ENCODE measurements around the gene MRPL44. TPM values are rescaled to one million over a fixed set of nuclear protein-coding genes. Genes with fewer than 3 reads are reported as not detected.

The MRPL44 gene
- total RNA-seq, 4 donors from 2014 or later, result 16.2 to 29.9 (median 24.3) TPM

DNA sequence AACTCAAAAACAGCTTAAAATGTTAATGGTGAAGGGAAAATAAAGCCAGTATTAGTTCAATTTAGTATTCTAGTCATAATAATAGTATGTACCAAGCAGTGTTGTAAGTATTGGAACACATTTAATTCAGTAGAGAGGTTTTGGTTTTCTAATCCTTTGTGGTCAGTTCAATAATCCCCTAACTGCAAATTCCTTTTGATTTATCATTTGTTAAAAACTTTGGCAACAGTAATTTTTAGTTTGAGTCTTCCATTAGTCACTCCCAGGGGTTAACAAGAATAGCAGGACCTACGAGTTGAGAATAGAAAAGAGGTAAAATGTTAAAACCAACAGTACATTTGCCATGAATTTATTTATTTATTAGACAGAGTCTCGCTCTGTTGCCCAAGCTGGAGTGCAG, 10.7 kb downstream of the MRPL44 start:
- Histone ChIP-seq H3K4me3 (no peak overlapping the region), H3K36me3 (peaks cover 39% of the 10 kb centered on the region), H3K27ac (no peak overlapping the region), H3K9me3 (no peaks in the 10 kb centered on the region), H3K27me3 (no peaks in the 10 kb centered on the region), H3K4me1 (no peaks in the 10 kb centered on the region)
- no peak for TF ChIP-seq EP300 (IDR thresholded peaks at IDR 0.05)
- TF ChIP-seq, protein P1, sequence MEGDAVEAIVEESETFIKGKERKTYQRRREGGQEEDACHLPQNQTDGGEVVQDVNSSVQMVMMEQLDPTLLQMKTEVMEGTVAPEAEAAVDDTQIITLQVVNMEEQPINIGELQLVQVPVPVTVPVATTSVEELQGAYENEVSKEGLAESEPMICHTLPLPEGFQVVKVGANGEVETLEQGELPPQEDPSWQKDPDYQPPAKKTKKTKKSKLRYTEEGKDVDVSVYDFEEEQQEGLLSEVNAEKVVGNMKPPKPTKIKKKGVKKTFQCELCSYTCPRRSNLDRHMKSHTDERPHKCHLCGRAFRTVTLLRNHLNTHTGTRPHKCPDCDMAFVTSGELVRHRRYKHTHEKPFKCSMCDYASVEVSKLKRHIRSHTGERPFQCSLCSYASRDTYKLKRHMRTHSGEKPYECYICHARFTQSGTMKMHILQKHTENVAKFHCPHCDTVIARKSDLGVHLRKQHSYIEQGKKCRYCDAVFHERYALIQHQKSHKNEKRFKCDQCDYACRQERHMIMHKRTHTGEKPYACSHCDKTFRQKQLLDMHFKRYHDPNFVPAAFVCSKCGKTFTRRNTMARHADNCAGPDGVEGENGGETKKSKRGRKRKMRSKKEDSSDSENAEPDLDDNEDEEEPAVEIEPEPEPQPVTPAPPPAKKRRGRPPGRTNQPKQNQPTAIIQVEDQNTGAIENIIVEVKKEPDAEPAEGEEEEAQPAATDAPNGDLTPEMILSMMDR (IDR thresholded peaks at IDR 0.05), result no peak
- TF ChIP-seq POLR2A (IDR thresholded peaks at IDR 0.05), result no peak
- no peak for TF ChIP-seq POLR2AphosphoS5 (IDR thresholded peaks at IDR 0.05)
- 82% methylated on average over 2 of the region's 2 CpGs for WGBS
- DNase-seq (ENCODE audit: low spot score in 2 of 2), result no peak

DNA sequence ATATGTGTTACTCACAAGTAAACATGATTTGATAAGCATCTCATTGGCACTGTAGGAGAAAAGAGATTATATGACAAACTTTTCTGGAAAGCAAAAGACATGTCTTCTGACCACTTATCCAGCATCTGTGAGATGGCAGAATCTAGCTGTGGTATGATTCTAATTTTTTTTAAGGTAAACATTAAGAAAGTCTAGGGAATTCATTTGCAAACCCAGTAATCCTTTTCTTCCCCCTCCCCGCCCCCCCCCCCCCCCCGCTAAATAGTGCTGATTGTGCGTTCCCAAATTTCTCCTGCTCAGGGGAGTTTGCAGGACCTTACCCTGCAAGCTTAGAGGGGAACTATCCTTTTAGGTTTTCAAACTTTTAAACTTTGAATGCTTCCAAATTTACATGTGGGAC, 12.1 kb downstream of the MRPL44 start:
- H3K4me1 ChIP-seq, result no peaks in the 10 kb centered on the region
- no peak overlapping the region for H3K27ac ChIP-seq
- DNase-seq (ENCODE audit: low spot score in 2 of 2), result no peak
- no peak overlapping the region for H3K4me3 ChIP-seq
- H3K36me3 ChIP-seq, result peaks cover 35% of the 10 kb centered on the region
- H3K9me3 ChIP-seq, result no peaks in the 10 kb centered on the region
- 65% methylated on average over 3 of the region's 3 CpGs for WGBS
- no peak for TF ChIP-seq EP300 (IDR thresholded peaks at IDR 0.05)
- TF ChIP-seq, protein P1 (IDR thresholded peaks at IDR 0.05), result no peak
- no peak for TF ChIP-seq POLR2A (IDR thresholded peaks at IDR 0.05)
- TF ChIP-seq POLR2AphosphoS5 (IDR thresholded peaks at IDR 0.05), result no peak
- H3K27me3 ChIP-seq, result no peaks in the 10 kb centered on the region

DNA sequence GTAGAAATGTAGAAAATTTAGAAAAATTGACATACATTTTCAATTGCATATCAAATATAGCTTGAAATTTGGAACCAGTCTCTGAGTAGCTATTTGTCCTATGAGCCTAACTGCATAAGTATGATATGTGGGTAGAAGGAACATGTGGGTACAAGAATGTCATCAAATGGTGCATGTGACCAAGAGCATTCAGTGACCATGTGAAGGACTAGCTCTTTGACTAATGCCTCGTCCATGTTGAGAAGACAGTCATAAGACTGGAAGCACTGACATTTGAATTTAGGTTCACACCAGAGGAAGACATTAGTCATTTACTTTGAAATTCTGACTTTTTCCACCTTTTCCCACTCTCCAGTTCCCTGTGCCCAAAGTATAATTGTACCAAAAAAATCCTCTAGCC, 12.6 kb downstream of the MRPL44 start:
- H3K36me3 ChIP-seq, result peaks cover 31% of the 10 kb centered on the region
- 97% methylated on average over 1 of the region's 1 CpG for WGBS
- DNase-seq (ENCODE audit: low spot score in 2 of 2), result no peak
- no peak overlapping the region for H3K4me3 ChIP-seq
- no peaks in the 10 kb centered on the region for H3K9me3 ChIP-seq
- no peak overlapping the region for H3K27ac ChIP-seq
- no peak for TF ChIP-seq POLR2AphosphoS5 (IDR thresholded peaks at IDR 0.05)
- TF ChIP-seq, protein P1 (IDR thresholded peaks at IDR 0.05), result no peak
- no peak for TF ChIP-seq EP300 (IDR thresholded peaks at IDR 0.05)
- no peak for TF ChIP-seq POLR2A (IDR thresholded peaks at IDR 0.05)
- H3K27me3 ChIP-seq, result no peaks in the 10 kb centered on the region
- no peaks in the 10 kb centered on the region for H3K4me1 ChIP-seq

DNA sequence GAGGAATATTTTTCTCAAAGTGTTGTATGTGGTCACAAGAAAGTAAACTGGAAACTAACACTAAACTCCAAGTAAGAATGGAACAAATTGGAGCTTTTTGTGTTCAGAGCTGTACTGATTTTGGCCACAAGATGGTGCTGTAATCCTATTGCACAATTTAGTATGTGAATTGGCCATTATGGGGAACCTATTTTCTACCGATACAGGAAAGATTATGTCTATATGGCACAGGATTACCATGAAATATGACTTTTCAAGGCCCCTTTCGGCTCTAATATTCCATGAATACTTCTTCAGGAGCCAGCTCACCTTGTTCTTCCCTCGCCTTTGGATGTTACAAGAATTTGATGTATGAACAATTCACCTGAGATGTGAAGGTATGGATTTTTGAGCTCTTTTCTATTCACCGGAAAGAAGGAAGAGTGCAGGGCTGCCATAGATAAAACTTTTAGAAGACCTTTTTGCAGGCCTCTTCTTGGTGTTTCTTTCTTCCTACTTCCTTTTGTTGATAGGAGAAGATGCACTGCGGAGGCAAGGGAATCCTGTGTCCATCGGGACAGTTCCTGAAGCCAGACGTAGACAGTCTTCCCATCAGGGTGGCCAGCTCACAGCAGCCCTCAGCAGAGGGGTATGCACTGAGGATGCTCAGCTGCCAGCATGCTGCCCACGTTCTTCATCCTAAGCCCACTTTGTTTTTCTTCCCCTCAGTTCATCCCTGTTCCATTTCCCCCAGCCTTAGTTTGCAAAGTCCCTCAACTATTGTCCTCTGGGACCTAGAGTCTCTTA, 13.3 kb downstream of the MRPL44 start:
- 68% methylated on average over 8 of the region's 8 CpGs for WGBS
- Histone ChIP-seq H3K27me3 (no peaks in the 10 kb centered on the region), H3K4me3 (no peak overlapping the region), H3K9me3 (no peaks in the 10 kb centered on the region), H3K27ac (no peak overlapping the region), H3K36me3 (peaks cover 27% of the 10 kb centered on the region), H3K4me1 (no peaks in the 10 kb centered on the region)
- TF ChIP-seq EP300 (IDR thresholded peaks at IDR 0.05) (no peak), POLR2AphosphoS5 (IDR thresholded peaks at IDR 0.05) (no peak), POLR2A (IDR thresholded peaks at IDR 0.05) (no peak)
- TF ChIP-seq, protein P1 (IDR thresholded peaks at IDR 0.05), result peak; percentile 81 to 82
- no peak for DNase-seq (ENCODE audit: low spot score in 2 of 2)

DNA sequence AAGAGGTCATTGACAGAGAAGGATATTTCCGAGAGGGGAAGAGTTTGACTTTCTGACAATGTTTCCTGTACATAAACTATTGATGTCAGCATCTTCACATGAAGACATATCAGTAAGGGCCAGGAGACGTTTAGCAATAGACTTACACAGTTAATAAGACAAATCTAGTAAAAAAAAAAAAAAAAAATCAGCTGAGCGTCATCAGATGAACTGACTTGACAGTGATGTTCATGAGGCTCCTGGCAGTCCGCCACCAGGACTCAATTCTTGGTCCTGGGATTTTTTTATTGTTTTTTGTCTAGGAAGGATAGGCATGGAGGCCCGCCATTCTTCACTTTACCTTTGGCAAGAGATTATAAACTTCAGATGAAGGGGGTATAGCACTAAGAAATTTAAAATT, 14.5 kb downstream of the MRPL44 start:
- 84% methylated on average over 5 of the region's 5 CpGs for WGBS
- peaks cover 18% of the 10 kb centered on the region for H3K36me3 ChIP-seq
- H3K9me3 ChIP-seq, result no peaks in the 10 kb centered on the region
- H3K4me1 ChIP-seq, result no peaks in the 10 kb centered on the region
- TF ChIP-seq, protein P1 (IDR thresholded peaks at IDR 0.05), result no peak
- TF ChIP-seq EP300 (IDR thresholded peaks at IDR 0.05) (no peak), POLR2A (IDR thresholded peaks at IDR 0.05) (no peak), POLR2AphosphoS5 (IDR thresholded peaks at IDR 0.05) (no peak)
- no peaks in the 10 kb centered on the region for H3K27me3 ChIP-seq
- no peak overlapping the region for H3K4me3 ChIP-seq
- H3K27ac ChIP-seq, result no peak overlapping the region
- no peak for DNase-seq (ENCODE audit: low spot score in 2 of 2)
